ENCODE measurements around the gene ULK4. TPM values are rescaled to one million over a fixed set of nuclear protein-coding genes. Genes with fewer than 3 reads are reported as not detected.

The ULK4 gene
- total and polyA plus RNA-seq, 2 of the 4 experiments (the other 2 are of a cell fraction): 2.7 to 5.0 TPM

- in situ Hi-C loops (cut with MboI; ENCODE audit: low sequenced_read_pairs) (no loop called here), dilution Hi-C loops (cut with HindIII; ENCODE audit: low sequenced_read_pairs, unreplicated experiment) (no loop called here), intact Hi-C loops (cut with micrococcal nuclease) (no loop called here)
- Histone ChIP-seq H3K27me3 (ENCODE audit: control insufficient read depth, insufficient read depth, low read length) (no peaks in the 10 kb centered on the region), H4K5ac (ENCODE audit: low read depth, low read length) (no peak overlapping the region), H3K56ac (ENCODE audit: extremely low read depth, insufficient read depth, low read length) (no peak overlapping the region), H2BK15ac (ENCODE audit: low read depth, low read length) (no peak overlapping the region), H3K9me1 (ENCODE audit: insufficient read depth, low read length) (no peaks in the 10 kb centered on the region), H3K4me1 (ENCODE audit: control insufficient read depth, insufficient read depth, low read length) (0 out of 2 replicates have a peak, but pooled peaks cover 2% of the 10 kb centered on the region), H3K79me1 (ENCODE audit: low read depth in 1 of 2, low read length in 2 of 2) (no peaks in the 10 kb centered on the region), H3K4ac (ENCODE audit: low read depth, low read length) (no peak overlapping the region), H2BK20ac (ENCODE audit: low read depth, low read length) (no peak overlapping the region), H3K9me3 (ENCODE audit: control insufficient read depth, insufficient read depth, low read length) (no peaks in the 10 kb centered on the region), H3K4me3 (ENCODE audit: insufficient read depth, low read depth, low read length) (no peak overlapping the region), H2AK5ac (ENCODE audit: low read depth, low read length) (no peak overlapping the region), H3K36me3 (ENCODE audit: control insufficient read depth, insufficient read depth, low read length) (no peaks in the 10 kb centered on the region), H2AFZ (replicated peaks; ENCODE audit: low read length, poor library complexity) (no peak overlapping the region), H3K18ac (ENCODE audit: low read depth, low read length) (no peak overlapping the region), H4K8ac (ENCODE audit: low read depth in 2 of 2, low read length in 2 of 2) (no peak overlapping the region), H2AK9ac (replicated peaks; ENCODE audit: low read depth, low read length, poor library complexity) (no peak overlapping the region), H2BK120ac (ENCODE audit: low read depth, low read length) (no peak overlapping the region), H4K91ac (ENCODE audit: insufficient read depth, low read depth, low read length) (no peak overlapping the region), H3K14ac (replicated peaks; ENCODE audit: low read depth, low read length) (no peak overlapping the region), H3K4me2 (ENCODE audit: low read depth, low read length) (no peak overlapping the region), H3K23ac (ENCODE audit: low read depth, low read length) (no peak overlapping the region), H4K20me1 (ENCODE audit: insufficient read depth, low read length) (no peaks in the 10 kb centered on the region), H3K9ac (ENCODE audit: low read depth, low read length) (no peak overlapping the region), H2BK5ac (ENCODE audit: low read depth, low read length, poor library complexity, severe bottlenecking) (no peak overlapping the region), H3K27ac (ENCODE audit: insufficient read depth, low read length) (no peak overlapping the region)
- ChIA-PET POLR2A (ENCODE audit: unreplicated experiment) (no interaction called here), CTCF (no interaction called here)
- no TSS peak for BruUV-seq (replicated peaks)
- no peak for DNase-seq
- TF ChIP-seq RFX5 (IDR thresholded peaks at IDR 0.05; ENCODE audit: low read depth, low read length) (no peak), RCOR1 (IDR thresholded peaks at IDR 0.05; ENCODE audit: insufficient replicate concordance, low read length) (no peak), CHD1 (IDR thresholded peaks at IDR 0.05; ENCODE audit: low read depth, low read length) (no peak), MAZ (IDR thresholded peaks at IDR 0.05; ENCODE audit: borderline replicate concordance, low read depth, low read length) (no peak), MAFK (IDR thresholded peaks at IDR 0.05; ENCODE audit: low read depth, low read length) (no peak), USF2 (IDR thresholded peaks at IDR 0.05; ENCODE audit: low read depth, low read length) (no peak), ELK1 (IDR thresholded peaks at IDR 0.05; ENCODE audit: borderline replicate concordance, low read depth, low read length) (no peak), RAD21 (IDR thresholded peaks at IDR 0.05; ENCODE audit: low read length) (no peak)
- ATAC-seq (ENCODE audit: low read depth): no peak
- WGBS, 2 experiments (ENCODE audit: extremely low coverage in 2 of 2, insufficient read length in 1 of 2): no CpG with 5 or more reads among the region's 3 CpGs
These were observed 128.3 kb downstream of the ULK4 start for GRCh38 chr3:41833628-41834027.
